Measurements from ENCODE around the gene GALNT2. TPM values are rescaled to one million over a fixed set of nuclear protein-coding genes. Genes with fewer than 3 reads are reported as not detected.

Gene GALNT2
- total RNA-seq: 57.0 and 60.7 TPM in 2 replicates

DNA sequence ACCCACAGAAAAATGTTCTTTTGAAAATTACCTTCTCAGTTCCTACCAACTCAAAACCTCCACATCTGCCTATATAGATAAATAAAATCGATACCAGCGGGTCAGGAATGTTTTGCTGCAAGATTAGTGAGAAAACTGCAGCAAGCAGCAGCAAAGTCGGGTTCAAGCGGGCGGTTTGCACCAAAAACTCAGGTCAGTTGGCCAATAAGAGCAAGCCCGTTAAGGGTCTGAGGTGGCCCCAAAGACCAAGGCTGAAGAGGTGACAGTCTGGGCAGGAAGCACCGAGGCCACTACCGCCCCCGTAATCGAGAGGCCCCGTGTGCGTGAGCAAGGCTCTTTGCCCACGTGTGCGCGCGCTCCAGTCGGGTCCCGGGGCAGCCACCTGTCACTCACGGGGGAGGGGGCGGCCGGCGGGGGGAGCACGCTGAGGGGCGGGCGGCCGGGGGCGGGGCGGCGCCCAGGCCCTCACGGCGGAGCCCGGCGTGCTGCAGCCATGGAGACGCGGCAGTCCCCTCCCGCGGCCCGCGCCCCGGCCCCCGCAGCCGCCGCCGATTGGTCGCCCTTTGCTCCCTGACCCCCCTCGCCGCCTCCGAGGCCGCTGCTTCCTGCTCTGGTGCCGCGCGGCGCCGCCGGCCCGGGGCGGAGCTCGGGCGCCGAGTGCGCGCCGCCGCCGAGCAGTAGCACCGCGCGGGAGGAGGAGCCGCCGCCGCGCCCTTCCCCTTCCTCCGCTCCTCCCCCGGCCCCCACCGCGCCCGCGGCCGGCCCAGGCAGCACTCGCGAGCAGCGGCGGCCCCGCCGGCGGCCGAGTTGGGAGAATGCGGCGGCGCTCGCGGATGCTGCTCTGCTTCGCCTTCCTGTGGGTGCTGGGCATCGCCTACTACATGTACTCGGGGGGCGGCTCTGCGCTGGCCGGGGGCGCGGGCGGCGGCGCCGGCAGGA lies at the start of gene GALNT2:
Gene GALNT2, plus strand, starts transcription at position 773 of the 939 bp plus-strand sequence. Its CDS starts 43 bp downstream, at position 816.
- TF ChIP-seq CTCF (IDR thresholded peaks at IDR 0.05; ENCODE audit: insufficient read depth, low read length, poor library complexity, severe bottlenecking): no peak
- Histone ChIP-seq H3K36me3 (ENCODE audit: control insufficient read depth, insufficient read depth, low read length) (no peaks in the 10 kb centered on the region), H3K27me3 (ENCODE audit: control insufficient read depth, insufficient read depth, low read length) (no peaks in the 10 kb centered on the region), H3K4me3 (ENCODE audit: low read depth, low read length) (peak within 1 kb of the TSS; percentile 85)
- no peak for DNase-seq (ENCODE audit: low read depth)

DNA sequence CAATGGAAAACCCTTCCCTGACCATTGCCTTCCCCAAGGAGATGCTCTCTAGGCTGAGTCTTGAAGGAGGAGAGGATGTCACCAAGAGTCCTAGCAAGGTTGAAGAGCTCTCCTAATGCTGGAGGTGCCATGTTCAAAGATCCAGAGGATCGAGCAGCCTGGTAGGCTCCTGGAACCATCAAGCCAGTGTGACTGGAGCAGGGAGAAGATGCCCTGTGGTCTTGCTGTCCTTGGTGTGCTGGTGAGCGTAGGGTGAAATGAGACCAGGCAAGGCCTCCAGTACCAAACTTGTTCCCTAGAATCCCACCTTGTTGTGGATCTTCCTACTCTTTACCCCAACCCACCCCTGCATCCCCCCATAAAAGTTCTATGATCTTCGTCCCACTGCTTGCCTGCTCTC lies 46.6 kb upstream of the GALNT2 start:
- H3K27me3 ChIP-seq (ENCODE audit: control insufficient read depth, insufficient read depth, low read length): peaks cover 5% of the 10 kb centered on the region
- no peak overlapping the region for H3K4me3 ChIP-seq (ENCODE audit: low read depth, low read length)
- TF ChIP-seq CTCF (IDR thresholded peaks at IDR 0.05; ENCODE audit: insufficient read depth, low read length, poor library complexity, severe bottlenecking): no peak
- no peaks in the 10 kb centered on the region for H3K36me3 ChIP-seq (ENCODE audit: control insufficient read depth, insufficient read depth, low read length)
- no peak for DNase-seq (ENCODE audit: low read depth)

GRCh38 chr1:230022666-230023380 lies 44.2 kb upstream of the GALNT2 start:
- no peak for TF ChIP-seq CTCF (IDR thresholded peaks at IDR 0.05; ENCODE audit: insufficient read depth, low read length, poor library complexity, severe bottlenecking)
- H3K4me3 ChIP-seq (ENCODE audit: low read depth, low read length): no peak overlapping the region
- H3K27me3 ChIP-seq (ENCODE audit: control insufficient read depth, insufficient read depth, low read length): peaks cover 5% of the 10 kb centered on the region
- DNase-seq (ENCODE audit: low read depth): no peak
- no peaks in the 10 kb centered on the region for H3K36me3 ChIP-seq (ENCODE audit: control insufficient read depth, insufficient read depth, low read length)

GRCh38 chr1:230025686-230026085 lies 41.4 kb upstream of the GALNT2 start:
- no peak overlapping the region for H3K4me3 ChIP-seq (ENCODE audit: low read depth, low read length)
- no peaks in the 10 kb centered on the region for H3K36me3 ChIP-seq (ENCODE audit: control insufficient read depth, insufficient read depth, low read length)
- no peak for DNase-seq (ENCODE audit: low read depth)
- H3K27me3 ChIP-seq (ENCODE audit: control insufficient read depth, insufficient read depth, low read length): peaks cover 3% of the 10 kb centered on the region
- no peak for TF ChIP-seq CTCF (IDR thresholded peaks at IDR 0.05; ENCODE audit: insufficient read depth, low read length, poor library complexity, severe bottlenecking)

- no peak for DNase-seq (ENCODE audit: low read depth)
- no peaks in the 10 kb centered on the region for H3K36me3 ChIP-seq (ENCODE audit: control insufficient read depth, insufficient read depth, low read length)
Observed at GRCh38 chr1:230026139-230026538, 40.9 kb upstream of the GALNT2 start.

More at GRCh38 chr1:230026139-230026538, 40.9 kb upstream of the GALNT2 start:
- H3K4me3 ChIP-seq (ENCODE audit: low read depth, low read length): no peak overlapping the region
- H3K27me3 ChIP-seq (ENCODE audit: control insufficient read depth, insufficient read depth, low read length): peaks cover 3% of the 10 kb centered on the region
- TF ChIP-seq CTCF (IDR thresholded peaks at IDR 0.05; ENCODE audit: insufficient read depth, low read length, poor library complexity, severe bottlenecking): no peak

Data from kidney epithelial cell (primary cell).